Measurements from ENCODE around the gene CPLX4. TPM values are rescaled to one million over a fixed set of nuclear protein-coding genes. Genes with fewer than 3 reads are reported as not detected.

CPLX4 gene
- total and polyA plus RNA-seq, 2 of the 8 experiments (the other 6 are each of a cell fraction or from before 2014, with no cell fraction given), result not detected

GRCh38 chr18:59308938-59309260 is 9.6 kb downstream of the CPLX4 start:
- no peaks in the 10 kb centered on the region for H3K9me3 ChIP-seq (ENCODE audit: insufficient read depth in 2 of 2, low read depth in 1 of 2, low read length in 1 of 2)
- ChIA-PET POLR2A (ENCODE audit: partially characterized antibody) (interaction anchor here (1.1 to 1.6 kb wide), 2 partner anchors 15 to 94 kb away, joined by 3 read pairs; no protein-coding TSS in a partner anchor), CTCF (ENCODE audit: partially characterized antibody) (interaction anchor here (0.7 to 4.8 kb wide), 14 partner anchors 9 to 139 kb away, joined by 3 to 70 read pairs (median 8); partner anchors contain the start of genes CPLX4 and RAX)
- DNase-seq (ENCODE audit: low read depth in 1 of 2, low spot score in 2 of 2) (no peak), FAIRE-seq (no peak)
- peak overlapping the region; percentile 50; the same call in 1 of the 2 replicates for H2BK12ac ChIP-seq (ENCODE audit: low read depth, low read length)
- no peak overlapping the region for H3K56ac ChIP-seq (replicated peaks; ENCODE audit: insufficient read length, low read depth, low read length)
- H2BK15ac ChIP-seq (ENCODE audit: low read length), result no peak overlapping the region
- H3K27me3 ChIP-seq (replicated peaks in 1 of 4; ENCODE audit: control insufficient read depth in 3 of 4, extremely low read depth in 1 of 4, insufficient read depth in 3 of 4, low read length in 3 of 4), result peaks cover 0 to 13% (median 5%) of the 10 kb centered on the region in 4 experiments; a peak in 5 of 7 replicates
- peak overlapping the region; percentile 14 to 54 (median 47); a peak in 7 of 8 replicates for H3K4me3 ChIP-seq (ENCODE audit: extremely low read depth in 1 of 4, insufficient read depth in 2 of 4, low read depth in 3 of 4, low read length in 4 of 4)
- H3K14ac ChIP-seq (ENCODE audit: insufficient read length), result no peak overlapping the region
- no peaks in the 10 kb centered on the region for H3K36me3 ChIP-seq (ENCODE audit: control insufficient read depth in 2 of 4, insufficient read depth in 4 of 4, low read length in 3 of 4)
- H4K8ac ChIP-seq (ENCODE audit: extremely low read depth, insufficient read depth, low read length), result peak overlapping the region; percentile 81; the same call in 1 of the 2 replicates
- peaks cover 2% of the 10 kb centered on the region; the same call in 1 of the 2 replicates for H3K23me2 ChIP-seq (ENCODE audit: low read depth, low read length)
- H3K18ac ChIP-seq (ENCODE audit: extremely low read depth, low read length), result no peak overlapping the region; the same call in 1 of the 2 replicates
- H3K9ac ChIP-seq (replicated peaks in 1 of 4; ENCODE audit: extremely low read depth in 1 of 4, low read depth in 3 of 4, low read length in 3 of 4), result no peak overlapping the region
- H3K23ac ChIP-seq (ENCODE audit: insufficient read length), result no peak overlapping the region
- no peaks in the 10 kb centered on the region for H3K79me2 ChIP-seq (ENCODE audit: control insufficient read depth in 1 of 2, insufficient read depth in 2 of 2, low read length in 2 of 2)
- no peaks in the 10 kb centered on the region; a peak in 1 of 7 replicates for H3K4me1 ChIP-seq (replicated peaks in 1 of 4; ENCODE audit: control insufficient read depth in 3 of 4, insufficient read depth in 4 of 4, low read length in 3 of 4)
- WGBS, 2 experiments (ENCODE audit: extremely low coverage in 1 of 2, insufficient coverage in 1 of 2, insufficient read length in 1 of 2, insufficient replicate concordance in 2 of 2, low coverage in 1 of 2, low lambda C conversion rate in 2 of 2, missing lambda C conversion rate in 1 of 2), result 57% methylated on average over 5 of the region's 5 CpGs; no CpG with 5 or more reads in 1 of the 2 experiments
- no peaks in the 10 kb centered on the region for H4K20me1 ChIP-seq (replicated peaks in 1 of 2; ENCODE audit: control insufficient read depth in 1 of 2, insufficient read depth in 2 of 2, low read length in 2 of 2)
- no peak overlapping the region for H4K5ac ChIP-seq (ENCODE audit: insufficient read length, low read depth, low read length)
- H3K4me2 ChIP-seq (ENCODE audit: insufficient read depth in 1 of 2, low read depth in 2 of 2, low read length in 2 of 2), result peak overlapping the region; percentile 44 to 85
- no peak overlapping the region for H2AK5ac ChIP-seq (ENCODE audit: low read depth, low read length)
- H3K4ac ChIP-seq (replicated peaks; ENCODE audit: insufficient read length, low read depth, low read length), result no peak overlapping the region
- H2BK120ac ChIP-seq (replicated peaks; ENCODE audit: low read depth, low read length), result no peak overlapping the region
- H2BK5ac ChIP-seq (ENCODE audit: low read depth, low read length), result no peak overlapping the region
- H2AFZ ChIP-seq (ENCODE audit: low read length), result peak overlapping the region; percentile 90; the same call in 1 of the 2 replicates
- no peaks in the 10 kb centered on the region for H3K79me1 ChIP-seq (ENCODE audit: low read depth, low read length)
- H3K27ac ChIP-seq (ENCODE audit: low read depth, low read length), result no peak overlapping the region
- no peak overlapping the region for H4K91ac ChIP-seq (replicated peaks; ENCODE audit: insufficient read length, low read length)
- no peak overlapping the region for H2BK20ac ChIP-seq (ENCODE audit: low read length)
- TF ChIP-seq CBX8 (IDR thresholded peaks at IDR 0.05; ENCODE audit: borderline replicate concordance, low read depth, low read length), result no peak
- TF ChIP-seq JUND (IDR thresholded peaks at IDR 0.05; ENCODE audit: low read length), result no peak
- TF ChIP-seq SIX5 (IDR thresholded peaks at IDR 0.05; ENCODE audit: low read depth, low read length), result no peak
- TF ChIP-seq MAFK (IDR thresholded peaks at IDR 0.05; ENCODE audit: low read depth, low read length), result no peak
- no peak for TF ChIP-seq RBBP5 (IDR thresholded peaks at IDR 0.05; ENCODE audit: borderline replicate concordance, low read depth, low read length)
- no peak for TF ChIP-seq SP2 (IDR thresholded peaks at IDR 0.05; ENCODE audit: low read length)
- no peak for TF ChIP-seq RXRA (IDR thresholded peaks at IDR 0.05; ENCODE audit: insufficient read depth, low read depth, low read length)
- no peak for TF ChIP-seq CTBP2 (IDR thresholded peaks at IDR 0.05; ENCODE audit: borderline replicate concordance, insufficient read depth, insufficient read length, low read length)
- TF ChIP-seq EGR1 (IDR thresholded peaks at IDR 0.05; ENCODE audit: borderline replicate concordance, low read depth, low read length), result no peak

All from H1 (cell line).